HepG2 (cell line): Measurements from ENCODE around the gene PLCB2. TPM values are rescaled to one million over a fixed set of nuclear protein-coding genes. Genes with fewer than 3 reads are reported as not detected.

ENCODE experiments used
- ATAC-seq: fragments of 200-7000 bp; cut with Tn5 transposase; 3 replicates; pipeline ENCODE4 v1.9.1; 2020; ENCODE audit warnings: mild to moderate bottlenecking, moderate library complexity
- BruUV-seq: library from RNA; stranded (reverse); fragments of 400-500 nt; replicated peaks from 2 replicates; lab custom pipeline; 2021; lab: Mats Ljungman, UMichigan
- CTCF ChIA-PET: fragments of 300-600 bp; formaldehyde crosslinking; extraction: SDS; loops from one replicate; lab custom pipeline; 2021; ENCODE audit warnings: low total read pairs, inconsistent platforms, low intra/inter-chr PET ratio; lab: Yijun Ruan, JAX
- POLR2A ChIA-PET: fragments of 350-600 bp; sonication (Branson Sonifier 250); formaldehyde crosslinking; loops from one replicate; lab custom pipeline; 2020; ENCODE audit warnings: antibody characterized with exemption, inconsistent platforms; lab: Yijun Ruan, JAX
- DNase-seq: peaks from one replicate; pipeline ENCODE4 v3.0.0-alpha.2; 2015; ENCODE audit warnings: low spot score
- FAIRE-seq: peaks from 3 replicates; lab custom pipeline; 2011; peaks lifted over from hg19 to GRCh38; lab: Jason Lieb, UNC
- H2AFZ ChIP-seq: one replicate; pipeline ENCODE4 v1.6.1; 2011; ENCODE audit warnings: low read length, inconsistent platforms
- H3K27ac ChIP-seq: fragments of 300-600 bp; 3 replicates; pipeline ENCODE4 v1.8.0; 2011; ENCODE audit warnings: mixed run types, mild to moderate bottlenecking, mixed read lengths, low read length, inconsistent platforms; ENCODE audit not compliant: insufficient read depth; ENCODE audit errors: extremely low read length
- H3K27me3 ChIP-seq, 2 experiments: fragments of 200-600 bp in 1 of 2; 2 replicates in 1 of 2; 3 replicates in 1 of 2; pipeline versions ENCODE4 v1.6.0 to v1.8.0; 2011; ENCODE audit warnings: low read length in 2 of 2, mild to moderate bottlenecking in 2 of 2, moderate library complexity in 2 of 2, inconsistent platforms in 1 of 2; ENCODE audit not compliant: insufficient read depth in 2 of 2, control insufficient read depth in 1 of 2
- H3K36me3 ChIP-seq, 2 experiments: fragments of 200-600 bp in 1 of 2; replicated peaks in 1 of 2; 2 replicates in 1 of 2; 3 replicates in 1 of 2; pipeline versions ENCODE4 v1.5.1 to v1.8.0; 2011; ENCODE audit warnings: low read length in 2 of 2, inconsistent platforms in 1 of 2; ENCODE audit not compliant: insufficient read depth in 2 of 2, control insufficient read depth in 1 of 2
- H3K4me1 ChIP-seq: 2 replicates; pipeline ENCODE4 v1.5.1; 2012; ENCODE audit warnings: low read length, inconsistent platforms; ENCODE audit not compliant: insufficient read depth
- H3K4me2 ChIP-seq: 2 replicates; pipeline ENCODE4 v1.6.0; 2011; ENCODE audit warnings: low read depth, low read length, inconsistent platforms
- H3K4me3 ChIP-seq, 3 experiments: fragments of 200-600 bp in 1 of 3; sonication (generic), shearing (Covaris generic) in 1 of 3; replicated peaks in 1 of 3; 2 replicates each; pipeline ENCODE4 v1.5.1; 2011 to 2016; ENCODE audit warnings: low read length in 3 of 3, inconsistent platforms in 2 of 3, low read depth in 2 of 3, mild to moderate bottlenecking in 2 of 3, control low read depth in 1 of 3, mixed read lengths in 1 of 3; ENCODE audit not compliant: insufficient read depth in 1 of 3
- H3K79me2 ChIP-seq: one replicate; pipeline ENCODE4 v1.6.1; 2011; ENCODE audit warnings: low read length, inconsistent platforms; ENCODE audit not compliant: insufficient read depth
- H3K9ac ChIP-seq: 2 replicates; pipeline ENCODE4 v1.6.0; 2011; ENCODE audit warnings: mild to moderate bottlenecking, low read depth, low read length, inconsistent platforms; ENCODE audit not compliant: insufficient read depth
- H3K9me3 ChIP-seq: 2 replicates; pipeline ENCODE4 v1.5.1; 2012; ENCODE audit warnings: mild to moderate bottlenecking, low read length
- H4K20me1 ChIP-seq: 2 replicates; pipeline ENCODE4 v1.6.0; 2011; ENCODE audit warnings: inconsistent platforms, mild to moderate bottlenecking, low read length, moderate library complexity; ENCODE audit not compliant: insufficient read depth
- CREB1 ChIP-seq, 2 experiments: fragments of 450-650 bp in 1 of 2; IDR thresholded peaks; 2 replicates each; pipeline ENCODE4 v1.6.1; 2016 to 2017; ENCODE audit warnings: control low read depth in 1 of 2, mild to moderate bottlenecking in 1 of 2, missing compliant biosample characterization in 1 of 2, missing genetic modification characterization in 1 of 2
- SMARCE1 ChIP-seq: fragments of 450-650 bp; IDR thresholded peaks from 2 replicates; pipeline ENCODE4 v1.6.1; 2017; ENCODE audit warnings: borderline replicate concordance
- ZNF263 ChIP-seq: sonication (generic); formaldehyde crosslinking; IDR thresholded peaks from 2 replicates; pipeline ENCODE4 v1.4.0; 2020; ENCODE audit warnings: missing genetic modification reagents
- WGBS: methylation state at CpG from one replicate; pipeline ENCODE4 v1.1.6; 2017; ENCODE audit warnings: low lambda C conversion rate; 5-methylcytosine and 5-hydroxymethylcytosine counted together
- in situ Hi-C: cut with HindIII; loops from 2 replicates; pipeline ENCODE4 v1.10.0; 2017; ENCODE audit warnings: low pct_unique_long_range_greater_than_20kb; ENCODE audit not compliant: extremely low pct_ligation_motif_present
- intact Hi-C: fragments of 100-400 bp; cut with micrococcal nuclease; formaldehyde crosslinking; loops from one replicate; pipeline ENCODE4 v1.10.0; 2022; ENCODE audit not compliant: unreplicated experiment
- polyA plus RNA-seq, 8 experiments: library from polyadenylated mRNA; depleted of rRNA in 3 of 8; stranded (reverse) in 7 of 8; unstranded in 1 of 8; fragments of >200 nt; fragmentation: Illumina TruSeq in 4 of 8; extraction: Trizol in 4 of 8; gene quantifications; 2 replicates each; pipeline versions ENCODE4 v1.2.1 to v1.2.3, GENCODE V29; 2011 to 2016; ENCODE audit warnings: low read depth in 4 of 8, missing spikeins in 1 of 8, mixed read lengths in 1 of 8; ENCODE audit not compliant: insufficient read depth in 1 of 8
- total RNA-seq, 5 experiments: library from RNA; depleted of rRNA; stranded (reverse); fragments of >200 nt; fragmentation: Illumina TruSeq; extraction: Trizol; gene quantifications; 2 replicates each; pipeline ENCODE4 v1.2.3, GENCODE V29; 2016; ENCODE audit warnings: low read depth in 1 of 5
- TF ChIP-seq, protein P1 (sequence below): IDR thresholded peaks from 2 replicates; pipeline ENCODE4 v1.6.1; 2018; ENCODE audit warnings: missing genetic modification reagents, mild to moderate bottlenecking, missing compliant biosample characterization

Gene PLCB2
- total and polyA plus RNA-seq, 2 of the 13 experiments (the other 11 are each of a cell fraction or from before 2014, with no cell fraction given) = 0.11 TPM; not detected in 1

DNA sequence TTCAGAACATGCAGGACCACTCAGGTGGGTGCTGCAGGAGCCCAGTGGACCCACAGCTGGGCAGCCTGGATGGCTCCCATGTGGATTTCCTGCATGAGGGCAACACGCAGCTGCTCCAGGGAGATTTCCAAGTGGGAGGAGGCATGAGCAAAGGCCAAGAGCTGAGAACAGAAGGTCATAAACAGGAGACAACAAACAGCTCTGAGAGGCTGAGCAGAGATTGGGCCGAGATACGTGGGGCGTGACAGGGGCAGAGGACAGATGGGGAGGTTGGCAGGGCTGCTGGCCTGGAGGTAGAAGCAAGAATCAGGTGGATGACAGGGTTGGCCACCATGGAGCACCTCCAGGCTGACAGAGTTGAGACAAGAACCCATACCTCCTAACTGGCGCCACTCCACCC, 46.0 kb upstream of the PLCB2 start:
- no peak overlapping the region for H2AFZ ChIP-seq
- H3K9me3 ChIP-seq = no peaks in the 10 kb centered on the region
- peaks cover 44% of the 10 kb centered on the region for H3K4me1 ChIP-seq
- no TSS peak for BruUV-seq
- in situ Hi-C loops (no loop called here), intact Hi-C loops (no loop called here)
- no peaks in the 10 kb centered on the region for H4K20me1 ChIP-seq
- H3K36me3 ChIP-seq = no peaks in the 10 kb centered on the region
- TF ChIP-seq, protein P1, sequence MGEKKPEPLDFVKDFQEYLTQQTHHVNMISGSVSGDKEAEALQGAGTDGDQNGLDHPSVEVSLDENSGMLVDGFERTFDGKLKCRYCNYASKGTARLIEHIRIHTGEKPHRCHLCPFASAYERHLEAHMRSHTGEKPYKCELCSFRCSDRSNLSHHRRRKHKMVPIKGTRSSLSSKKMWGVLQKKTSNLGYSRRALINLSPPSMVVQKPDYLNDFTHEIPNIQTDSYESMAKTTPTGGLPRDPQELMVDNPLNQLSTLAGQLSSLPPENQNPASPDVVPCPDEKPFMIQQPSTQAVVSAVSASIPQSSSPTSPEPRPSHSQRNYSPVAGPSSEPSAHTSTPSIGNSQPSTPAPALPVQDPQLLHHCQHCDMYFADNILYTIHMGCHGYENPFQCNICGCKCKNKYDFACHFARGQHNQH (CRISPR knock-in tag) = no peak
- TF ChIP-seq ZNF263 (CRISPR knock-in tag) = peak; percentile 73
- ChIA-PET CTCF (interaction anchor here (1.4 to 2.0 kb wide), 2 partner anchors 9 to 12 kb away, joined by 3 to 7 read pairs; partner anchors contain the start of gene CCDC9B), POLR2A (interaction anchor here (1.4 kb wide), 1 partner anchor 13 kb away, joined by 3 read pairs; the partner anchor contains the start of gene CCDC9B)
- no peaks in the 10 kb centered on the region for H3K79me2 ChIP-seq
- peaks cover 0 to 20% of the 10 kb centered on the region in 2 experiments; a peak in 2 of 5 replicates for H3K27me3 ChIP-seq
- no peak overlapping the region for H3K9ac ChIP-seq
- no peak for FAIRE-seq
- ATAC-seq = peak; percentile 9; the same call in 1 of the 3 replicates
- no peak for DNase-seq
- H3K4me2 ChIP-seq = peak overlapping the region; percentile 29; the same call in 1 of the 2 replicates
- no peak overlapping the region for H3K4me3 ChIP-seq
- H3K27ac ChIP-seq = no peak overlapping the region
- WGBS = 4% methylated on average over 4 of the region's 5 CpGs

DNA sequence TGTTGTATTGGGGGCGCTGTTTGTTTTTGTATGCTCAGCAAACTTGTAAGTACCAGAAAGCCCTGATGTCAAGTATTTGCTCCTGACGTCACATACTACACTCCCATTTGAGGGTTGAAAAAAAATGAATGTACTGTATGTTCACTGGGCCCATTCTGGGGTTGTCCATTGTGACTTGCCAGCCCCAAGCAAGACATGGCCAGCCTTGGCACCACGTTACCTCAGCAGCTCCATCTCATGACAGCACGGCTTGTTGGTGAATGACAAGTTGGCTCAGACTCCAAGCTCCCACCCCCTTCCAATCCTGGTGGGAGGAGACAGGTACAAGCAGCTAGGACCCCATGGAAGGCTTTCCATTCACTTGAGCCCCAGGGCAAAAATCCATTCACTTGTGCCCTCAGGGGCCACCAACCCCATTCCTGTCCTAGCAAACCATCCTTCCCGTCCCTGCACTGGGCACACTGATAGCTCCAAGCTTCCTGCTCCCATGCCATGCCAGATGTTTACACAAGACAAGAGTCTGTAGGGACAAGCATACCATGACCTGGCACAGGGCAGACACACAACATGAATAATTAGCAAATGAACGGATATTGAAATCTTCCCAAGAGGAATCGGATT, 44.7 kb upstream of the PLCB2 start:
- no peaks in the 10 kb centered on the region for H3K9me3 ChIP-seq
- H2AFZ ChIP-seq = no peak overlapping the region
- H3K9ac ChIP-seq = no peak overlapping the region
- intact Hi-C loops (no loop called here), in situ Hi-C loops (no loop called here)
- WGBS = 61% methylated on average over 7 of the region's 7 CpGs
- TF ChIP-seq SMARCE1 (no peak), CREB1 (IDR thresholded peaks at IDR 0.05) (peak; percentile 87), CREB1 (CRISPR knock-in tag; IDR thresholded peaks at IDR 0.05) (no peak)
- DNase-seq (no peak), FAIRE-seq (no peak), ATAC-seq (no peak)
- peaks cover 54% of the 10 kb centered on the region for H3K4me1 ChIP-seq
- no peak overlapping the region for H3K4me2 ChIP-seq
- no peaks in the 10 kb centered on the region for H3K79me2 ChIP-seq
- CTCF ChIA-PET = no interaction called here
- no peak overlapping the region for H3K27ac ChIP-seq
- H3K4me3 ChIP-seq = no peak overlapping the region
- peaks cover 0 to 17% of the 10 kb centered on the region in 2 experiments; a peak in 2 of 5 replicates for H3K27me3 ChIP-seq
- BruUV-seq = no TSS peak
- POLR2A ChIA-PET = interaction anchor here (1.4 kb wide), 1 partner anchor 12 kb away, joined by 3 read pairs; the partner anchor contains the start of gene CCDC9B
- no peaks in the 10 kb centered on the region for H4K20me1 ChIP-seq
- no peaks in the 10 kb centered on the region for H3K36me3 ChIP-seq
